Left lung (tissue), 10 donors: ENCODE results near the gene BACH2. TPM values are rescaled to one million over a fixed set of nuclear protein-coding genes. Genes with fewer than 3 reads are reported as not detected.
"Not testable (repeated sequence)": the region's sequence is repeated elsewhere in the genome, so short reads cannot be mapped to it uniquely, and the experiment has no call there.

Source experiments
- ATAC-seq: fragments of 200-7000 bp; cut with Tn5 transposase; one replicate; pipeline ENCODE4 v1.9.1; 2020; ENCODE audit warnings: moderate library complexity
- DNase-seq, 4 donors: peaks; one replicate each; pipeline ENCODE4 v3.0.0-alpha.2; 2013 to 2020
- H3K27ac ChIP-seq, 2 donors: fragments of 200-600 bp; sonication (generic) in 1 of 2; one replicate each; pipeline versions ENCODE4 v1.5.0 to v1.8.0; 2020 to 2021
- H3K27me3 ChIP-seq, 2 donors: fragments of 200-600 bp; sonication (generic) in 1 of 2; one replicate each; pipeline versions ENCODE4 v1.5.0 to v1.8.0; 2020 to 2021
- H3K36me3 ChIP-seq, 2 donors: fragments of 200-600 bp; sonication (generic) in 1 of 2; one replicate each; pipeline versions ENCODE4 v1.5.0 to v1.8.0; 2020 to 2021
- H3K4me1 ChIP-seq, 2 donors: fragments of 200-600 bp; one replicate each; pipeline ENCODE4 v1.8.0; 2021
- H3K4me3 ChIP-seq, 2 donors: fragments of 200-600 bp; sonication (generic) in 1 of 2; one replicate each; pipeline versions ENCODE4 v1.5.0 to v1.8.0; 2020 to 2021; ENCODE audit warnings: mild to moderate bottlenecking in 1 of 2
- H3K9me3 ChIP-seq, 2 donors: fragments of 200-600 bp; sonication (generic) in 1 of 2; one replicate each; pipeline versions ENCODE4 v1.5.0 to v1.8.0; 2020 to 2021
- intact Hi-C, 2 donors: fragments of 100-400 bp; cut with DNase I; formaldehyde crosslinking; loops; one replicate each; pipeline versions ENCODE4 v1.11.2 to v1.14.2; 2022
- polyA plus RNA-seq, 6 donors: library from polyadenylated mRNA; unstranded; fragments of 120-200 nt; gene quantifications; one replicate each; pipeline ENCODE4 v1.2.1, GENCODE V29; 2013; ENCODE audit not compliant: insufficient read length in 6 of 6
- total RNA-seq, 2 donors: library from RNA; stranded (reverse); fragmentation: NEBNext Ultra II Directional; extraction: Animal tissue kit (Norgen Biotek cat#: 25700); gene quantifications; one replicate each; pipeline ENCODE4 v1.2.1, GENCODE V29; 2021
- TF ChIP-seq, protein P1 (sequence below), 2 donors: fragments of 200-600 bp; sonication (generic) in 1 of 2; IDR thresholded peaks; one replicate each; pipeline versions ENCODE4 v1.5.0 to v1.8.0; 2021; ENCODE audit warnings: antibody characterized with exemption in 2 of 2
- donor health status: DM: no; HTN: yes; CAD: no.
- donor health status: DM: no; HTN: no; CAD: no.

Gene BACH2
- total and polyA plus RNA-seq, 8 donors = 3.8 to 10.6 (median 8.9) TPM

DNA sequence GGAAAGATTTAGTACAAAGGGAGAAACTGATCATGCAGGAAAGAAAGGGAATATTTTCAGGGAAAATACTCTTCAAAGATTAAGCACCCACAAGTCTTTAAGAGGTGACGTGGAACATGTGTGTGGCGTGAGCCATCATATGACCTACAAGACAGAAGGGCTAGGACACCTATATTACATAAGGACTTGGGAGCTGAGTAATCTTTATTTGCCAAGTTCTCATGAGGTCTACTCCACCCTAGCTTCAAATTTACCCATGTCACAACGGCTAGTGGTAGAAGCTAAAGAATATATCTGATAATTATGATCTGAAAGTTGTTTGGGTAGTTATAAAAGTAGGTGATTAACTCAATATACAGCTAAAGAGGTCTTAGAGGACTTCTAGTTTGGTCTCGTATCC is 234.6 kb downstream of the BACH2 start:
- Histone ChIP-seq H3K36me3 (no peaks in the 10 kb centered on the region), H3K27ac (no peak overlapping the region), H3K4me1 (no peaks in the 10 kb centered on the region), H3K27me3 (no peaks in the 10 kb centered on the region), H3K4me3 (no peak overlapping the region), H3K9me3 (no peaks in the 10 kb centered on the region)
- ATAC-seq (peak; percentile 45), DNase-seq (no peak)
- intact Hi-C loops = no loop called here
- TF ChIP-seq, protein P1, sequence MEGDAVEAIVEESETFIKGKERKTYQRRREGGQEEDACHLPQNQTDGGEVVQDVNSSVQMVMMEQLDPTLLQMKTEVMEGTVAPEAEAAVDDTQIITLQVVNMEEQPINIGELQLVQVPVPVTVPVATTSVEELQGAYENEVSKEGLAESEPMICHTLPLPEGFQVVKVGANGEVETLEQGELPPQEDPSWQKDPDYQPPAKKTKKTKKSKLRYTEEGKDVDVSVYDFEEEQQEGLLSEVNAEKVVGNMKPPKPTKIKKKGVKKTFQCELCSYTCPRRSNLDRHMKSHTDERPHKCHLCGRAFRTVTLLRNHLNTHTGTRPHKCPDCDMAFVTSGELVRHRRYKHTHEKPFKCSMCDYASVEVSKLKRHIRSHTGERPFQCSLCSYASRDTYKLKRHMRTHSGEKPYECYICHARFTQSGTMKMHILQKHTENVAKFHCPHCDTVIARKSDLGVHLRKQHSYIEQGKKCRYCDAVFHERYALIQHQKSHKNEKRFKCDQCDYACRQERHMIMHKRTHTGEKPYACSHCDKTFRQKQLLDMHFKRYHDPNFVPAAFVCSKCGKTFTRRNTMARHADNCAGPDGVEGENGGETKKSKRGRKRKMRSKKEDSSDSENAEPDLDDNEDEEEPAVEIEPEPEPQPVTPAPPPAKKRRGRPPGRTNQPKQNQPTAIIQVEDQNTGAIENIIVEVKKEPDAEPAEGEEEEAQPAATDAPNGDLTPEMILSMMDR (IDR thresholded peaks at IDR 0.05) = no peak

DNA sequence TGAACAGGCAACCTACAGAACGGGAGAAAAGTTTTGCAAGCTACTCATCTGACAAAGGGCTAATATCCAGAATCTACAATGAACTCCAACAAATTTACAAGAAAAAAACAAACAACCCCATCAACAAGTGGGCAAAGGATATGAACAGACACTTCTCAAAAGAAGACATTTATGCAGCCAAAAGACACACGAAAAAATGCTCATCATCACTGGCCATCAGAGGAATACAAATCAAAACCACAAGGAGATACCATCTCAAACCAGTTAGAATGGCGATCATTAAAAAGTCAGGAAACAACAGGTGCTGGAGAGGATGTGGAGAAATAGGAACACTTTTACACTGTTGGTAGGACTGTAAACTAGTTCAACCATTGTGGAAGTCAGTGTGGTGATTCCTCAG is 237.5 kb downstream of the BACH2 start:
- H3K4me3 ChIP-seq, H3K36me3 ChIP-seq, ATAC-seq, H3K27ac ChIP-seq, DNase-seq, H3K9me3 ChIP-seq, intact Hi-C loops, H3K27me3 ChIP-seq, H3K4me1 ChIP-seq: not testable (repeated sequence)

DNA sequence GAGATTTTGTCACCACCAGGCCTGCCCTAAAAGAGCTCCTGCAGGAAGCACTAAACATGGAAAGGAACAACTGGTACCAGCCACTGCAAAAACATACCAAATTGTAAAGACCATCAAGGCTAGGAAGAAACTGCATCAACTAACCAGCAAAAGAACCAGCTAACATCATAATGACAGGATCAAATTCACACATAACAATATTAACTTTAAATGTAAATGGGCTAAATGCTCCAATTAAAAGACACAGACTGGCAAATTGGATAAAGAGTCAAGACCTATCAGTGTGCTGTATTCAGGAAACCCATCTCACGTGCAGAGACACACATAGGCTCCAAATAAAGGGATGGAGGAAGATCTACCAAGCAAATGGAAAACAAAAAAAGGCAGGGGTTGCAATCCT is 240.7 kb downstream of the BACH2 start:
- H3K36me3 ChIP-seq, DNase-seq, H3K4me1 ChIP-seq, intact Hi-C loops, ATAC-seq, H3K4me3 ChIP-seq, H3K27ac ChIP-seq, H3K27me3 ChIP-seq: not testable (repeated sequence)
- peaks cover 0 to 11% of the 10 kb centered on the region in 2 donors for H3K9me3 ChIP-seq

DNA sequence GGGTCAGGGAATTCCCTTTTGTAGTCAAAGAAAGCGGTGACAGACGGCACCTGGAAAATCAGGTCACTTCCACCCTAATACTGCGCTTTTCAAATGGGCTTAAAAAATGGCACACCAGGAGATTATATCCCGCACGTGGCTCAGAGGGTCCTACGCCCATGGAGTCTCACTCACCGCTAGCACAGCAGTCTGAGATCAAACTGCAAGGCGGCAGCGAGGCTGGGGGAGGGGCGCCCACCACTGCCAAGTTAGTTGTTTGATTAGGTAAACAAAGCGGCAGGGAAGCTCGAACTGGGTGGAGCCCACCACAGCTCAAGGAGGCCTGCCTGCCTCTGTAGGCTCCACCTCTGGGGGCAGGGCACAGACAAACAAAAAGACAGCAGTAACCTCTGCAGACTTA is 242.4 kb downstream of the BACH2 start:
- H3K4me3 ChIP-seq, H3K27ac ChIP-seq, H3K27me3 ChIP-seq, intact Hi-C loops, H3K36me3 ChIP-seq, DNase-seq, ATAC-seq, H3K4me1 ChIP-seq: not testable (repeated sequence)
- peaks cover 0 to 11% of the 10 kb centered on the region in 2 donors for H3K9me3 ChIP-seq

DNA sequence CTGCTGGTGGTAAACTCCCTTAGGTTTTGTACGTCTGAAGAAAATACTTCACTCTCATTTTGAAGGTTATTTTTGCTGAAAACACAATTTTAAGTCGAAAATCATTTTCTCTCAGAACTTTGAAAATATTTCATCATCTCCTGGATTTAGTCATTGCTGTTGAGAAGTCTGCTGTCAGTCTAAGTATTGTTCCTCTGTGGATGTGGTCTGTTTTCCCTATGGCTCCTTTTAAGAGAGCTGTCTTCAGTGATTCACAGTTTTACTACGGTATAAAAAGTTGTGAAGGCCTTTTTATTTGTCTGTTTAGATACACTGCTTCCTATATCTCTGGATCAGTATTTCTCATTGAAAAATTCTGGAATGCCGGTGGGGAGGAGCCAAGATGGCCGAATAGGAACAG is 243.0 kb downstream of the BACH2 start:
- no peak for DNase-seq
- Histone ChIP-seq H3K4me1 (no peaks in the 10 kb centered on the region), H3K36me3 (no peaks in the 10 kb centered on the region), H3K4me3 (no peak overlapping the region), H3K27me3 (no peaks in the 10 kb centered on the region), H3K27ac (no peak overlapping the region), H3K9me3 (peaks cover 0 to 11% of the 10 kb centered on the region in 2 donors)
- intact Hi-C loops = no loop called here
- TF ChIP-seq, protein P1 (IDR thresholded peaks at IDR 0.05) = no peak
- no peak for ATAC-seq

DNA sequence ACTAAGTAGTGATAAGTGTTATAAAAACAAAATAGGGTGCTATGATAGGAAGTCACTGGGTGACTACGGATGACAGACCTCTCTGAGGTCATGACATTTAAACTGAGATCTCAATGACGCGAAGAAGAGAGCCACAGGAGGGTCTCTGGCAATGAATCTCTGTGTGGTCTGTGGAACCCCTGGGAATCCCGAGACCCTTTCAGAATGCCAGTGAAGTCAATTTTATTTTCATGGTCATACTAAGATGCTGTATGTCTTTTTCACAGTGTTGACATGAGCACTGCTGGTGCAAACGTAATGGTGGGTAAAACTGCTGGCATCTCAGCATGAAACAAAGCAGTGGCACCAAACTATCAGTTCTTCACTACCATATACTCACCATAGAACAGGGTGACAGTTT is 247.3 kb downstream of the BACH2 start:
- H3K27me3 ChIP-seq = no peaks in the 10 kb centered on the region
- H3K9me3 ChIP-seq = peaks cover 0 to 6% of the 10 kb centered on the region in 2 donors
- ATAC-seq = no peak
- no peak overlapping the region for H3K4me3 ChIP-seq
- no peaks in the 10 kb centered on the region for H3K4me1 ChIP-seq
- H3K27ac ChIP-seq = no peak overlapping the region
- TF ChIP-seq, protein P1 (IDR thresholded peaks at IDR 0.05) = no peak
- DNase-seq = no peak
- intact Hi-C loops = no loop called here
- H3K36me3 ChIP-seq = no peaks in the 10 kb centered on the region

DNA sequence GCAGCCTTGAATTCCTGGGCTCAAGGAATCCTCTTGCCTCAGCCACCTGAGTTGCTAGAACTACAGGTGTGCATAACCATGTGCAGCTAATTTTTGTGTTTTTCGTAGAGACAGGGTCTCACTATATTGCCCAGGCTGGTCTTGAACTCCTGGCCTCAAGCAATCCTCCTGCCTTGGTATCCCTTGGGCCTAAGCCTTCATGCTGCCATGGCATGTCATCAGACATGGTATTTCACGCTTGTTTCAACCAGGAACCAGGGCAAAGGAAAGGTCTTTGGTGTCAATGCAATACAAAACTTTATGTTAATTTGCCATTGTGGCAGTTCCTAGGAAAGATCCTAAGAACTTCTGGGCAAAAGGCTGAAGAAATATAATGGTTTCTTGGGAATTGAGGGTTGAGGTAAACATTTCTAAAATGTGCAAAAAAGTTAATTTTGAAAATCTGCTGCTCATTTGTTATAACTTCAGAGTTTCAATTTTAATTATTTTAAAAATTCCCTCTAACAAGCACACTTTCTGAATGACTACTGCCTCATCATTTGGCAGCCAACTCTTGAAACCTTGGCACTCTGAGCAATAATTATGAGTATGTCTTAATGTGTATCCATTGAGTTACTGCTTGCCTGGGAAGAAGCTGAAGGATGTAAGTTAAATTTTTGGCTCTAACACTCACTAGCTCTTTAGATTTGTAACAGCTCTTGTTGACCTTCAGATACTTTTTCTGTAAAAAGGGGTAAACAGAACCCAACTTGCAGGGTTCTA is 248.3 kb downstream of the BACH2 start:
- ATAC-seq (no peak), DNase-seq (no peak)
- intact Hi-C loops = no loop called here
- H3K27me3 ChIP-seq = no peaks in the 10 kb centered on the region
- H3K9me3 ChIP-seq = no peaks in the 10 kb centered on the region
- no peak overlapping the region for H3K27ac ChIP-seq
- no peaks in the 10 kb centered on the region for H3K4me1 ChIP-seq
- no peak overlapping the region for H3K4me3 ChIP-seq
- TF ChIP-seq, protein P1 (IDR thresholded peaks at IDR 0.05) = no peak
- no peaks in the 10 kb centered on the region for H3K36me3 ChIP-seq
